GM12873 (cell line): Measurements from ENCODE around the gene SNRPB2.

Experiments used
- TF ChIP-seq, protein P1 (sequence below): IDR thresholded peaks from 2 replicates; pipeline ENCODE4 v1.5.1; 2012; ENCODE audit warnings: low read depth, mild to moderate bottlenecking, moderate library complexity, low read length, control low read depth; ENCODE audit not compliant: insufficient read depth; ENCODE audit errors: missing control alignments

The SNRPB2 gene

DNA sequence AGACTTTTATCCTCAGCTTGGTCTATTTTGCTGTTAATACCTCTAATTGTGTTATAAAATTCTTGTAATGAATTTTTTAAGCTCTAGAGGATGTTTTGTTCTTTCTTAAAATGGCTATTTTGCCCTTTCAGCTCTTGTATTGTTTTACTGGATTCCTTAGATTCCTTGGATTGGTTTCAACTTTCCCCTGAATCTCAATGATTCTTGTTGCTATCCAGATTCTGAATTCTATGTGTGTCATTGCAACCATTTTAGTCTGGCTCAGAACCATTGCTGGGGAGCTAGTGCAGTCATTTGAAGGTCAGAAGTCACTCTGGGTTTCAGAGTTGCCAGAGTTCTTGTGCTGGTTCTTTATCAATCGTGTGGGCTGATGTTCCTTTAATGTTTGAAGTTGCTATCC lies 55.4 kb downstream of the SNRPB2 start:
- TF ChIP-seq, protein P1, sequence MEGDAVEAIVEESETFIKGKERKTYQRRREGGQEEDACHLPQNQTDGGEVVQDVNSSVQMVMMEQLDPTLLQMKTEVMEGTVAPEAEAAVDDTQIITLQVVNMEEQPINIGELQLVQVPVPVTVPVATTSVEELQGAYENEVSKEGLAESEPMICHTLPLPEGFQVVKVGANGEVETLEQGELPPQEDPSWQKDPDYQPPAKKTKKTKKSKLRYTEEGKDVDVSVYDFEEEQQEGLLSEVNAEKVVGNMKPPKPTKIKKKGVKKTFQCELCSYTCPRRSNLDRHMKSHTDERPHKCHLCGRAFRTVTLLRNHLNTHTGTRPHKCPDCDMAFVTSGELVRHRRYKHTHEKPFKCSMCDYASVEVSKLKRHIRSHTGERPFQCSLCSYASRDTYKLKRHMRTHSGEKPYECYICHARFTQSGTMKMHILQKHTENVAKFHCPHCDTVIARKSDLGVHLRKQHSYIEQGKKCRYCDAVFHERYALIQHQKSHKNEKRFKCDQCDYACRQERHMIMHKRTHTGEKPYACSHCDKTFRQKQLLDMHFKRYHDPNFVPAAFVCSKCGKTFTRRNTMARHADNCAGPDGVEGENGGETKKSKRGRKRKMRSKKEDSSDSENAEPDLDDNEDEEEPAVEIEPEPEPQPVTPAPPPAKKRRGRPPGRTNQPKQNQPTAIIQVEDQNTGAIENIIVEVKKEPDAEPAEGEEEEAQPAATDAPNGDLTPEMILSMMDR, result no peak
